Measurements from ENCODE around the gene SOCS4.

The SOCS4 gene

DNA sequence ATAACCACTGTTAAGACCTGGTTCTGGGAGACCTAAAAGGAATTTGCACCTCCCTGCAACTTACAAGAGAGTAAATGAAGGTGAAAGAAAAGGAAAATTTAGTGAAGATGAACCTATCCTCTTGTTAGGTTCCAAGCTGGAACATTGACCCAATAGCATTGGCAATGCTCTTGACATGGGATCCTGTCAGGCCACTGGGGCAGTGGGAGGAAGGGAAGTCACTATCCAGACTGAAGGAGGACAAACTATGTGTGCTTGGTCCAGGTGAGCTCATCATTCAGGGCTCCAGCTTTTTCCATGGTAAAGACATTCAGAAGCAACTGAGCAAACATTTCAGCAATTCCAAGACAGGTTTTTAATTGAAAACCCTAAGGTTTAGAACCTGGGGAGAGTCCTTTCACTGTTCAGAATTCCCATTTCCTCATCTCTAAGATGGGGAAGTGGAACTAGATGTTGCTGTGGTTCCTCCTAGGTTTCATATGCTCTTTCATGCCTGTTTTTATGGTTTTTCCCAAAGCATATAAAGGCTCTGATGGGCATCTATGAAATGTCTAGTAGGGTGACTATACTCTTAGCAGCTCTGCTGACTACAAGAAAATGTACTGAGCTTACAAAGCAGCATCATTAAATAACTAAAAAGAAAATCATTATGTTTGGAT is 57.5 kb downstream of the SOCS4 start:
- no peak for TF ChIP-seq CTCF (IDR thresholded peaks at IDR 0.05)
- Histone ChIP-seq H3K4me1 (ENCODE audit: control insufficient read depth in 1 of 2, insufficient read depth in 1 of 2, low read depth in 1 of 2, low read length in 1 of 2) (peaks cover 0 to 3% of the 10 kb centered on the region in 2 experiments), H3K4me3 (ENCODE audit: low read depth in 1 of 2, low read length in 1 of 2) (no peak overlapping the region), H3K27me3 (no peaks in the 10 kb centered on the region), H3K36me3 (no peaks in the 10 kb centered on the region), H3K27ac (no peak overlapping the region), H3K9me3 (no peaks in the 10 kb centered on the region)

GRCh38 chr14:55085060-55085660 is 58.1 kb downstream of the SOCS4 start:
- no peaks in the 10 kb centered on the region for H3K36me3 ChIP-seq
- TF ChIP-seq CTCF (IDR thresholded peaks at IDR 0.05), result no peak
- H3K4me1 ChIP-seq (ENCODE audit: control insufficient read depth in 1 of 2, insufficient read depth in 1 of 2, low read depth in 1 of 2, low read length in 1 of 2), result peaks cover 0 to under 1% of the 10 kb centered on the region in 2 experiments
- no peaks in the 10 kb centered on the region for H3K27me3 ChIP-seq
- H3K4me3 ChIP-seq (ENCODE audit: low read depth in 1 of 2, low read length in 1 of 2), result no peak overlapping the region
- H3K9me3 ChIP-seq, result no peaks in the 10 kb centered on the region
- no peak overlapping the region for H3K27ac ChIP-seq

DNA sequence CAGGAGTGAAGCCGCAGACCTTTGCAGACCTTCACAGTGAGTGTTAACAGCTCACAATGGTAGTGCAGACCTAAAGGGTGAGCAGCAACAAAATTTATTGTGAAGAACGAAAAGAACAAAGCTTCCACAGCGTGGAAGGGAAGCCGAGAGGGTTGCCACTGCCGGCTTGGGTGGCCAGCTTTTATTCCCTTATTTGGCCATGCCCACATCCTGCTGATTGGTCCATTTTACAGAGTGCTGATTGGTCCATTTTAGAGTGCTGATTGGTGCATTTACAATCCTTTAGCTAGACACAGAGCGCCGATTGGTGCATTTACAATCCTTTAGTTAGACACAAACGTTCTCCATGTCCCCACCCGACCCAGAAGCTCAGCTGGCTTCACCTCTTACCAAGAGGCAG is 59.9 kb downstream of the SOCS4 start:
- Histone ChIP-seq H3K4me1 (ENCODE audit: control insufficient read depth in 1 of 2, insufficient read depth in 1 of 2, low read depth in 1 of 2, low read length in 1 of 2) (no peaks in the 10 kb centered on the region), H3K36me3 (no peaks in the 10 kb centered on the region), H3K9me3 (no peaks in the 10 kb centered on the region), H3K27ac (no peak overlapping the region), H3K4me3 (ENCODE audit: low read depth in 1 of 2, low read length in 1 of 2) (no peak overlapping the region), H3K27me3 (no peaks in the 10 kb centered on the region)
- TF ChIP-seq CTCF (IDR thresholded peaks at IDR 0.05), result no peak

- no peak overlapping the region for H3K4me3 ChIP-seq (ENCODE audit: low read depth in 1 of 2, low read length in 1 of 2)
- TF ChIP-seq CTCF (IDR thresholded peaks at IDR 0.05), result no peak
- no peaks in the 10 kb centered on the region for H3K36me3 ChIP-seq
- no peaks in the 10 kb centered on the region for H3K4me1 ChIP-seq (ENCODE audit: control insufficient read depth in 1 of 2, insufficient read depth in 1 of 2, low read depth in 1 of 2, low read length in 1 of 2)
- no peaks in the 10 kb centered on the region for H3K27me3 ChIP-seq
- H3K9me3 ChIP-seq, result no peaks in the 10 kb centered on the region
- no peak overlapping the region for H3K27ac ChIP-seq
Observed at GRCh38 chr14:55088356-55088755, 61.3 kb downstream of the SOCS4 start.

DNA sequence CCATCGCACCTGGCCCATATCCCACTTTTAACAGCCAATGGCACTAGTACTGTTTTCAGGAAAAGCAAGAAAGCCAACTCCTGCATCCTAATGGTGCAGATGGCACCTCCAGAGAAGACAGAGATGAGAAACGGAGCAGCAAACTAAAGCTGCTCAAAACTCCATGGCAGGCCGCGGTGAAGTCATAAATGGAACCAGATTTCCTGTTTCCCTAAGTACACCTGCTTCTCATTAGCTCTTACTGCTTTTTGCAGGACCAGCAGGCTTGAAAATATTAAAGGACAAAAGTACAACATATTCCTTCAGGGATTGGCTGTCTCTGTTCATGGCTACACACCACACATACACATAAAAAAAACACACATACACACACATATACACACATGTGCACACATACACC is 65.3 kb downstream of the SOCS4 start:
- H3K27ac ChIP-seq, result no peak overlapping the region
- no peak overlapping the region for H3K4me3 ChIP-seq (ENCODE audit: low read depth in 1 of 2, low read length in 1 of 2)
- TF ChIP-seq CTCF (IDR thresholded peaks at IDR 0.05), result no peak
- no peaks in the 10 kb centered on the region for H3K36me3 ChIP-seq
- H3K4me1 ChIP-seq (ENCODE audit: control insufficient read depth in 1 of 2, insufficient read depth in 1 of 2, low read depth in 1 of 2, low read length in 1 of 2), result no peaks in the 10 kb centered on the region
- H3K9me3 ChIP-seq, result no peaks in the 10 kb centered on the region
- H3K27me3 ChIP-seq, result no peaks in the 10 kb centered on the region
